HS-5 (cell line): ENCODE data around the gene LIN7C.

Experiments
- DNase-seq: peaks from one replicate; pipeline ENCODE4 v3.0.0-alpha.2; 2012; ENCODE audit warnings: low read depth

The LIN7C gene

GRCh38 chr11:27445625-27446024 lies 60.9 kb downstream of the LIN7C start:
- DNase-seq: no peak

GRCh38 chr11:27444801-27445215 lies 61.8 kb downstream of the LIN7C start:
- DNase-seq: no peak
